K562 (cell line): ENCODE measurements around the gene PITX2. TPM values are rescaled to one million over a fixed set of nuclear protein-coding genes. Genes with fewer than 3 reads are reported as not detected.

Experiments used
- ATAC-seq: fragments of 200-7000 bp; cut with Tn5 transposase; 3 replicates; pipeline ENCODE4 v1.9.1; 2020; ENCODE audit warnings: moderate library complexity
- BruUV-seq: library from RNA; stranded (reverse); fragments of 400-500 nt; replicated peaks from 2 replicates; lab custom pipeline; 2021; lab: Mats Ljungman, UMichigan
- CTCF ChIA-PET: fragments of 300-600 bp; formaldehyde crosslinking; extraction: SDS; loops from one replicate; lab custom pipeline; 2021; ENCODE audit warnings: low intra/inter-chr PET ratio; lab: Yijun Ruan, JAX
- POLR2A ChIA-PET: fragments of 300-600, 350-650 bp; sonication (Branson Sonifier 250); formaldehyde crosslinking; extraction: SDS; loops from one replicate; lab custom pipeline; 2021; ENCODE audit warnings: antibody characterized with exemption, inconsistent platforms; lab: Yijun Ruan, JAX
- DNase-seq, 4 experiments: peaks; one replicate each; pipeline versions ENCODE4 v3.0.0 to v3.0.0-alpha.2; 2011 to 2018; ENCODE audit warnings: low spot score in 3 of 4, mixed read lengths in 3 of 4; ENCODE audit errors: extremely low read depth in 1 of 4
- FAIRE-seq: peaks from 2 replicates; lab custom pipeline; 2011; peaks lifted over from hg19 to GRCh38; lab: Jason Lieb, UNC
- H2AFZ ChIP-seq: 2 replicates; pipeline ENCODE4 v1.6.0; 2011; ENCODE audit warnings: low read depth, low read length, control low read depth, inconsistent platforms
- H3K27ac ChIP-seq: fragments of 200-600 bp; 3 replicates; pipeline ENCODE4 v1.8.0; 2011; ENCODE audit warnings: low read depth, mild to moderate bottlenecking, control low read depth, inconsistent platforms, low read length, moderate library complexity, mixed read lengths; ENCODE audit errors: extremely low read depth
- H3K27me3 ChIP-seq, 2 experiments: fragments of 300-600 bp in 1 of 2; 2 replicates in 1 of 2; 3 replicates in 1 of 2; pipeline versions ENCODE4 v1.6.0 to v1.8.0; 2011; ENCODE audit warnings: inconsistent platforms in 2 of 2, low read length in 2 of 2, mild to moderate bottlenecking in 1 of 2, mixed read lengths in 1 of 2, moderate library complexity in 1 of 2; ENCODE audit not compliant: control insufficient read depth in 2 of 2, insufficient read depth in 2 of 2
- H3K36me3 ChIP-seq: fragments of 300-600 bp; 3 replicates; pipeline ENCODE4 v1.8.0; 2011; ENCODE audit warnings: mild to moderate bottlenecking, low read length, inconsistent platforms; ENCODE audit not compliant: control insufficient read depth, insufficient read depth
- H3K4me1 ChIP-seq, 2 experiments: fragments of 200-600 bp in 1 of 2; replicated peaks in 1 of 2; 2 replicates in 1 of 2; 3 replicates in 1 of 2; pipeline versions ENCODE4 v1.5.1 to v1.8.0; 2011; ENCODE audit warnings: inconsistent platforms in 2 of 2, low read length in 2 of 2, mild to moderate bottlenecking in 1 of 2, mixed read lengths in 1 of 2, moderate library complexity in 1 of 2; ENCODE audit not compliant: control insufficient read depth in 2 of 2, insufficient read depth in 2 of 2
- H3K4me2 ChIP-seq: 2 replicates; pipeline ENCODE4 v1.6.1; 2011; ENCODE audit warnings: low read length, control low read depth, inconsistent platforms, mixed read lengths; ENCODE audit not compliant: insufficient read depth
- H3K4me3 ChIP-seq: fragments of 200-600 bp; sonication (generic), shearing (Covaris generic); 2 replicates; pipeline ENCODE4 v1.5.1; 2016; ENCODE audit warnings: control low read depth, inconsistent platforms
- H3K79me2 ChIP-seq: fragments of 200-600 bp; 3 replicates; pipeline ENCODE4 v1.8.0; 2011; ENCODE audit warnings: low read length, inconsistent platforms; ENCODE audit not compliant: control insufficient read depth, insufficient read depth
- H3K9ac ChIP-seq, 2 experiments: 2 replicates each; pipeline versions ENCODE4 v1.6.0 to v1.6.1; 2011; ENCODE audit warnings: low read depth in 2 of 2, low read length in 2 of 2, control low read depth in 1 of 2, inconsistent platforms in 1 of 2, mild to moderate bottlenecking in 1 of 2, mixed read lengths in 1 of 2; ENCODE audit not compliant: insufficient read depth in 1 of 2
- H3K9me1 ChIP-seq: one replicate; pipeline ENCODE4 v1.6.0; 2011; ENCODE audit warnings: inconsistent platforms, mild to moderate bottlenecking, low read length, moderate library complexity; ENCODE audit not compliant: control insufficient read depth, insufficient read depth
- H3K9me3 ChIP-seq: replicated peaks from 2 replicates; pipeline ENCODE4 v1.5.1; 2011; ENCODE audit warnings: low read depth, low read length, inconsistent platforms; ENCODE audit not compliant: control insufficient read depth, insufficient read depth
- H4K20me1 ChIP-seq: replicated peaks from 2 replicates; pipeline ENCODE4 v1.6.1; 2011; ENCODE audit warnings: low read length, inconsistent platforms, mixed read lengths; ENCODE audit not compliant: control insufficient read depth, insufficient read depth
- CBFB ChIP-seq: sonication (generic); formaldehyde crosslinking; IDR thresholded peaks from 2 replicates; pipeline ENCODE4 v1.4.0; 2020; ENCODE audit warnings: mild to moderate bottlenecking, missing genetic modification reagents
- CBX3 ChIP-seq, 2 experiments: IDR thresholded peaks; 1 replicate in 1 of 2; 2 replicates in 1 of 2; pipeline ENCODE4 v1.6.1; 2012; ENCODE audit warnings: inconsistent platforms in 2 of 2, low read length in 2 of 2, borderline replicate concordance in 1 of 2, control low read depth in 1 of 2
- CC2D1A ChIP-seq: fragments of 450-650 bp; IDR thresholded peaks from 2 replicates; pipeline ENCODE4 v1.6.1; 2017; ENCODE audit warnings: mild to moderate bottlenecking
- CREB3 ChIP-seq: fragments of 450-650 bp; conservative IDR thresholded peaks from 2 replicates; pipeline ENCODE4 v1.6.1; 2016; ENCODE audit warnings: missing genetic modification characterization, low read depth, mild to moderate bottlenecking, missing compliant biosample characterization, moderate library complexity
- ESRRB ChIP-seq: fragments of 250-450 bp; sonication (Bioruptor Pico); IDR thresholded peaks from 2 replicates; pipeline ENCODE4 v1.5.0; 2020; ENCODE audit warnings: mild to moderate bottlenecking, moderate library complexity, borderline replicate concordance
- NFATC3 ChIP-seq: fragments of 450-650 bp; IDR thresholded peaks from 2 replicates; pipeline ENCODE4 v1.6.1; 2017; ENCODE audit warnings: mild to moderate bottlenecking
- POU5F1 ChIP-seq: fragments of 150-350 bp; IDR thresholded peaks from 2 replicates; pipeline ENCODE4 v1.6.1; 2014; ENCODE audit warnings: borderline replicate concordance, low read length, low read depth, mild to moderate bottlenecking; ENCODE audit not compliant: partially characterized antibody
- TEAD4 ChIP-seq, 2 experiments: sonication (generic) in 1 of 2; formaldehyde crosslinking in 1 of 2; IDR thresholded peaks; 2 replicates each; pipeline versions ENCODE4 v1.6.1 to v1.8.0; 2012 to 2022; ENCODE audit warnings: borderline replicate concordance in 1 of 2, inconsistent platforms in 1 of 2, low read length in 1 of 2, mild to moderate bottlenecking in 1 of 2, missing genetic modification reagents in 1 of 2
- VEZF1 ChIP-seq: fragments of 200-800 bp; sonication (Bioruptor generic); IDR thresholded peaks from 2 replicates; pipeline ENCODE4 v1.6.1; 2017; ENCODE audit warnings: missing genetic modification characterization, missing compliant biosample characterization
- XRCC5 ChIP-seq: fragments of 200-400 bp; formaldehyde crosslinking; IDR thresholded peaks from 2 replicates; pipeline ENCODE4 v1.6.1; 2017; ENCODE audit warnings: low read depth, mild to moderate bottlenecking, low read length
- ZBTB11 ChIP-seq, 3 experiments: fragments of 200-800 bp in 1 of 3; fragments of 250-450 bp in 1 of 3; fragments of 450-650 bp in 1 of 3; sonication (Bioruptor Pico) in 1 of 3; sonication (Bioruptor generic) in 1 of 3; formaldehyde crosslinking in 1 of 3; IDR thresholded peaks; 2 replicates each; pipeline versions ENCODE4 v1.6.1 to v1.8.0; 2016 to 2022; ENCODE audit warnings: mild to moderate bottlenecking in 2 of 3, missing genetic modification characterization in 2 of 3, missing compliant biosample characterization in 1 of 3, moderate library complexity in 1 of 3
- ZNF511 ChIP-seq: sonication (generic); formaldehyde crosslinking; IDR thresholded peaks from 2 replicates; pipeline ENCODE4 v1.8.0; 2022; ENCODE audit warnings: mild to moderate bottlenecking, missing genetic modification reagents
- WGBS: fragments of 100-300 bp; shearing (Covaris generic); methylation state at CpG from one replicate; pipeline ENCODE4 v1.1.6; 2016; ENCODE audit warnings: low coverage, mixed read lengths; ENCODE audit not compliant: insufficient coverage; ENCODE audit errors: missing lambda C conversion rate; 5-methylcytosine and 5-hydroxymethylcytosine counted together
- in situ Hi-C: fragments of 300-500 bp; cut with MboI; formaldehyde crosslinking; loops from 4 replicates; pipeline ENCODE4 v1.15.0; 2018; ENCODE audit warnings: inconsistent platforms, mixed read lengths
- intact Hi-C: fragments of 100-400 bp; cut with micrococcal nuclease; formaldehyde crosslinking; loops from 2 replicates; pipeline ENCODE4 v1.14.2; 2022
- polyA plus RNA-seq, 8 experiments: library from polyadenylated mRNA; depleted of rRNA in 4 of 8; stranded (reverse) in 5 of 8; unstranded in 3 of 8; fragments of >200 nt; fragmentation: Nextera tagmentation in 2 of 8; fragmentation: Illumina TruSeq in 1 of 8; extraction: Ambion mirVana in 2 of 8; extraction: Trizol in 1 of 8; gene quantifications; 2 replicates each; pipeline versions ENCODE4 v1.2.1 to v1.2.3, GENCODE V29; 2011 to 2014; ENCODE audit warnings: inconsistent platforms in 1 of 8, missing spikeins in 1 of 8
- total RNA-seq, 7 experiments: library from RNA; depleted of rRNA in 6 of 7; stranded (reverse); fragments of >200 nt in 6 of 7; fragmentation: Illumina TruSeq in 2 of 7; extraction: Trizol in 2 of 7; gene quantifications; 2 replicates each; pipeline versions ENCODE4 v1.2.1 to v1.2.3, GENCODE V29; 2011 to 2021; ENCODE audit warnings: low replicate concordance in 1 of 7

The PITX2 gene
- total and polyA plus RNA-seq, 9 of the 15 experiments (the other 6 are each of a cell fraction or from before 2014, with no cell fraction given) = 0.08 TPM; not detected in 8

GRCh38 chr4:110621839-110622751, 782 bp downstream of the PITX2 start:
- no peak overlapping the region for H3K4me2 ChIP-seq
- no peak for ATAC-seq
- 29% methylated on average over 42 of the region's 73 CpGs for WGBS
- no TSS peak for BruUV-seq
- in situ Hi-C loops = no loop called here
- no peak overlapping the region for H3K27ac ChIP-seq
- peaks cover 0 to 8% of the 10 kb centered on the region in 2 experiments; a peak in 1 of 5 replicates for H3K4me1 ChIP-seq
- no peak overlapping the region for H3K4me3 ChIP-seq
- CTCF ChIA-PET = no interaction called here
- no peak overlapping the region for H2AFZ ChIP-seq
- TF ChIP-seq ESRRB (CRISPR knock-in tag) (no peak), CC2D1A (no peak), CREB3 (tag) (no peak), XRCC5 (no peak), TEAD4 (IDR thresholded peaks at IDR 0.05; ENCODE audit: low read length) (no peak), TEAD4 (CRISPR knock-in tag; IDR thresholded peaks at IDR 0.05; ENCODE audit: borderline replicate concordance) (no peak), ZNF511 (CRISPR knock-in tag) (no peak), ZBTB11 (CRISPR knock-in tag; IDR thresholded peaks at IDR 0.05) (no peak), VEZF1 (CRISPR knock-in tag) (no peak), CBX3 (IDR thresholded peaks at IDR 0.05; ENCODE audit: borderline replicate concordance in 1 of 2, low read length in 2 of 2) (no peak), POU5F1 (no peak), NFATC3 (no peak), CBFB (CRISPR knock-in tag) (no peak)
- TF ChIP-seq, all 486 proteins: peak for 0
- intact Hi-C loops = no loop called here
- Histone ChIP-seq H3K9me1 (no peaks in the 10 kb centered on the region), H3K9ac (no peak overlapping the region), H3K27me3 (peaks cover 21 to 60% of the 10 kb centered on the region in 2 experiments), H3K36me3 (no peaks in the 10 kb centered on the region), H3K79me2 (no peaks in the 10 kb centered on the region), H4K20me1 (no peaks in the 10 kb centered on the region), H3K9me3 (no peaks in the 10 kb centered on the region)
- POLR2A ChIA-PET = no interaction called here
- FAIRE-seq = no peak
- no peak for DNase-seq
